Measurements from ENCODE around the gene C16orf78. TPM values are rescaled to one million over a fixed set of nuclear protein-coding genes. Genes with fewer than 3 reads are reported as not detected.

Gene C16orf78
- total RNA-seq, 1 experiment from 2014 or later = not detected

GRCh38 chr16:49395021-49395420, 21.4 kb downstream of the C16orf78 start:
- Histone ChIP-seq H3K4me3 (ENCODE audit: low read depth, low read length, poor library complexity, severe bottlenecking) (no peak overlapping the region), H3K27ac (ENCODE audit: low read depth, low read length, poor library complexity, severe bottlenecking) (no peak overlapping the region), H3K36me3 (ENCODE audit: insufficient read depth, low read length, poor library complexity, severe bottlenecking) (no peaks in the 10 kb centered on the region), H3K9me3 (ENCODE audit: low read depth, low read length, poor library complexity, severe bottlenecking) (no peaks in the 10 kb centered on the region), H3K4me1 (ENCODE audit: insufficient read depth, low read length, poor library complexity, severe bottlenecking) (no peaks in the 10 kb centered on the region), H3K27me3 (replicated peaks; ENCODE audit: insufficient read depth, low read depth, low read length, poor library complexity) (peaks cover 61% of the 10 kb centered on the region)
- CTCF ChIA-PET = no interaction called here
- intact Hi-C loops (cut with micrococcal nuclease; ENCODE audit: unreplicated experiment) = no loop called here
- no peak for DNase-seq (ENCODE audit: low spot score)
- no peak for TF ChIP-seq EZH2 (IDR thresholded peaks at IDR 0.05; ENCODE audit: borderline replicate concordance, low read depth, low read length, poor library complexity, severe bottlenecking)
- no peak for TF ChIP-seq CTCF (conservative IDR thresholded peaks at IDR 0.05; ENCODE audit: low read depth, low read length)
- no TSS peak for BruUV-seq (replicated peaks)
- POLR2A ChIA-PET (ENCODE audit: low non-redundant PET) = no interaction called here

GRCh38 chr16:49396206-49396720, 22.7 kb downstream of the C16orf78 start:
- ChIA-PET POLR2A (ENCODE audit: low non-redundant PET) (no interaction called here), CTCF (no interaction called here)
- H3K4me3 ChIP-seq (ENCODE audit: low read depth, low read length, poor library complexity, severe bottlenecking) = no peak overlapping the region
- DNase-seq (ENCODE audit: low spot score) = no peak
- BruUV-seq (replicated peaks) = no TSS peak
- no peaks in the 10 kb centered on the region for H3K9me3 ChIP-seq (ENCODE audit: low read depth, low read length, poor library complexity, severe bottlenecking)
- TF ChIP-seq CTCF (conservative IDR thresholded peaks at IDR 0.05; ENCODE audit: low read depth, low read length) = no peak
- no peak for TF ChIP-seq EZH2 (IDR thresholded peaks at IDR 0.05; ENCODE audit: borderline replicate concordance, low read depth, low read length, poor library complexity, severe bottlenecking)
- H3K27ac ChIP-seq (ENCODE audit: low read depth, low read length, poor library complexity, severe bottlenecking) = no peak overlapping the region
- no peaks in the 10 kb centered on the region for H3K4me1 ChIP-seq (ENCODE audit: insufficient read depth, low read length, poor library complexity, severe bottlenecking)
- H3K27me3 ChIP-seq (replicated peaks; ENCODE audit: insufficient read depth, low read depth, low read length, poor library complexity) = peaks cover 49% of the 10 kb centered on the region
- H3K36me3 ChIP-seq (ENCODE audit: insufficient read depth, low read length, poor library complexity, severe bottlenecking) = no peaks in the 10 kb centered on the region
- intact Hi-C loops (cut with micrococcal nuclease; ENCODE audit: unreplicated experiment) = no loop called here

- Histone ChIP-seq H3K27me3 (replicated peaks; ENCODE audit: insufficient read depth, low read depth, low read length, poor library complexity) (peaks cover 24% of the 10 kb centered on the region), H3K4me1 (ENCODE audit: insufficient read depth, low read length, poor library complexity, severe bottlenecking) (no peaks in the 10 kb centered on the region), H3K27ac (ENCODE audit: low read depth, low read length, poor library complexity, severe bottlenecking) (no peak overlapping the region), H3K36me3 (ENCODE audit: insufficient read depth, low read length, poor library complexity, severe bottlenecking) (no peaks in the 10 kb centered on the region), H3K4me3 (ENCODE audit: low read depth, low read length, poor library complexity, severe bottlenecking) (no peak overlapping the region), H3K9me3 (ENCODE audit: low read depth, low read length, poor library complexity, severe bottlenecking) (no peaks in the 10 kb centered on the region)
- no peak for DNase-seq (ENCODE audit: low spot score)
- intact Hi-C loops (cut with micrococcal nuclease; ENCODE audit: unreplicated experiment) = no loop called here
- TF ChIP-seq EZH2 (IDR thresholded peaks at IDR 0.05; ENCODE audit: borderline replicate concordance, low read depth, low read length, poor library complexity, severe bottlenecking) = no peak
- no peak for TF ChIP-seq CTCF (conservative IDR thresholded peaks at IDR 0.05; ENCODE audit: low read depth, low read length)
- no TSS peak for BruUV-seq (replicated peaks)
- CTCF ChIA-PET = interaction anchor here (0.6 kb wide), 1 partner anchor 13 kb away, joined by 3 read pairs; no protein-coding TSS in a partner anchor
- POLR2A ChIA-PET (ENCODE audit: low non-redundant PET) = no interaction called here
Observed at GRCh38 chr16:49398761-49399160, 25.2 kb downstream of the C16orf78 start.

Measured in A673 (cell line).